ENCODE data around the gene ZNF562. TPM values are rescaled to one million over a fixed set of nuclear protein-coding genes. Genes with fewer than 3 reads are reported as not detected.

Gene ZNF562
- polyA plus RNA-seq (2013, experiment 1 of 2) = 8.7 TPM
- 9.8 TPM for polyA plus RNA-seq (2013, experiment 2 of 2)

DNA sequence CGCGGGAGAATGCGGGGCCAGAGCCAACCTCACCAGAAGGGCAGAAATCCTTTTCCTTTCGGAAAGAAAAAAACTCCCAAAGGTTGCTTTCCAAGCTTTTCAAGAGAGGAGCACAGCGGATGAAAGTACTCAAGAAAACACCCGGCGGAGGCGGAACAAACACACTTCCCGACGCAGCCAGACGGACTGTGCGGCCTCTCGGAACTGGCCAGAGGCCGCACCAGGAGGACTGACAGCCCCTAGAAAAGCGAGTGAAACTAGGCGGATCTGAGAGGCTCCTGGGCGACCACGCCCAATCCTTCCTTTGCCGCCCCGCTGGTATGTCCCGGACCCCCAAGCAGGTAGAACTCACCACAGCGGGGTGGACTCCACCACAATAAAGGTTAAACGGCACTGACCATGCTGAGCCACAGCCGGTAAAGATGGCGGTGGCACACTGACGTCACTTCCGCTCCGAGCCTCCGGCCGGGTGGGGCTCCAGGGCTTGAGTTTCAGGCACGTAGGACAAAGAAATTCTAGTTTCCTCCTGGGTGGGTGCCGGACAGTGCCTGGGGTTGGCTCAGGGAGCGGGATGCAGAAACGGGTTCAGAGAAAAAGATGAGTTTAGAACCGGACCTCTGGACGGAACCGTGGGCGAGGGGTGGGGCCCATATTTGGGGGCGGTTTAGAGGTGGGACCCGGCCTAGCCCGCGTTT is at the start of gene ZNF562:
Gene ZNF562 (minus strand): TSS at position 438 of the 695 bp plus-strand sequence. CDS start 14,356 bp downstream, outside the sequence.
- DNase-seq (ENCODE audit: low spot score) = peak; percentile 86
- H2AFZ ChIP-seq (ENCODE audit: low read length) = peak within 1 kb of the TSS; percentile 93
- H2AK5ac ChIP-seq (ENCODE audit: low read depth, low read length) = no peak within 1 kb of the TSS
- H3K4me2 ChIP-seq (ENCODE audit: insufficient read depth, low read length, poor library complexity, severe bottlenecking) = peak within 1 kb of the TSS; percentile 37
- peak within 1 kb of the TSS; percentile 70 for H3K9ac ChIP-seq (ENCODE audit: low read depth, low read length, poor library complexity)
- H3K9me3 ChIP-seq (replicated peaks in 1 of 2; ENCODE audit: control insufficient read depth in 2 of 2, insufficient read depth in 1 of 2, low read depth in 1 of 2, low read length in 2 of 2) = peaks cover 14 to 44% of the 10 kb centered on the region in 2 donors
- H3K4me1 ChIP-seq (ENCODE audit: control insufficient read depth in 2 of 2, insufficient read depth in 1 of 2, low read depth in 1 of 2, low read length in 2 of 2) = no peaks in the 10 kb centered on the region
- H3K27me3 ChIP-seq (ENCODE audit: control insufficient read depth in 3 of 3, insufficient read depth in 3 of 3, low read depth in 1 of 3, low read length in 3 of 3) = no peaks in the 10 kb centered on the region
- no peak within 1 kb of the TSS for H2BK15ac ChIP-seq (ENCODE audit: low read length)
- H4K91ac ChIP-seq (ENCODE audit: low read depth, low read length, poor library complexity) = no peak within 1 kb of the TSS
- no peak within 1 kb of the TSS for H2BK12ac ChIP-seq (ENCODE audit: low read length)
- peaks cover 12 to 34% of the 10 kb centered on the region in 2 donors for H3K36me3 ChIP-seq (replicated peaks in 1 of 2; ENCODE audit: control insufficient read depth in 2 of 2, insufficient read depth in 2 of 2, low read length in 2 of 2)
- peak within 1 kb of the TSS; percentile 88 for H2BK5ac ChIP-seq (ENCODE audit: low read length)
- no peak within 1 kb of the TSS for H4K8ac ChIP-seq (ENCODE audit: low read depth, low read length)
- H3K23ac ChIP-seq (ENCODE audit: low read depth, low read length, poor library complexity) = peak within 1 kb of the TSS; percentile 69
- peak within 1 kb of the TSS; percentile 92 for H3K27ac ChIP-seq (replicated peaks; ENCODE audit: low read length)
- H3K4ac ChIP-seq (ENCODE audit: low read length) = no peak within 1 kb of the TSS
- peak within 1 kb of the TSS; percentile 89 to 97 for H3K4me3 ChIP-seq (ENCODE audit: low read length in 2 of 2)
- H3K14ac ChIP-seq (ENCODE audit: low read length) = no peak within 1 kb of the TSS
- peaks cover 4% of the 10 kb centered on the region for H3K79me1 ChIP-seq (ENCODE audit: low read depth, low read length)
- H3K18ac ChIP-seq (ENCODE audit: low read length) = peak within 1 kb of the TSS; percentile 85
- WGBS, 2 donors (ENCODE audit: extremely low coverage in 2 of 2, insufficient read length in 2 of 2, insufficient replicate concordance in 1 of 2) = no CpG with 5 or more reads among the region's 42 CpGs
- no peak within 1 kb of the TSS for H2BK120ac ChIP-seq (ENCODE audit: low read depth, low read length)

DNA sequence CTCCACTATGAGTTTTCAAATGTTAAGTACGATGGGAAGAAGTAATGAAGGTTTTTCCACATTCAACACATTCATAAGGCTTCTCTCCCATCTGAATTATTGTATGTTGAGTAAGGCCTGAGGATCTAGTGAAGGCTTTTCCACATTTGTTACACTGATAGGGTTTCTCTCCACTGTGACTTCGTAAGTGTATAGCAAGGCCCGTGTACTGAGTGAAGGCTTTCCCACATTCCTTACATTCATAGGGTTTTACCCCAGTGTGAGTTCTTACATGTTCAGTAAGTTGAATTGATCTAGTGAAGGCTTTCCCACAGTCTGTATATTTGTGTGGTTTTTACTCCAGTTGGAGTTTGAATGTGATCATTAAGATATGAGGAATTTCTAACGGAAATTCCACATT is 49.3 kb upstream of the ZNF562 start:
- no peak for DNase-seq (ENCODE audit: low spot score)
- H2AFZ ChIP-seq (ENCODE audit: low read length) = no peak overlapping the region
- peaks cover 3 to 4% of the 10 kb centered on the region in 2 donors for H3K9me3 ChIP-seq (replicated peaks in 1 of 2; ENCODE audit: control insufficient read depth in 2 of 2, insufficient read depth in 1 of 2, low read depth in 1 of 2, low read length in 2 of 2)
- no peak overlapping the region for H3K18ac ChIP-seq (ENCODE audit: low read length)
- no peak overlapping the region for H3K14ac ChIP-seq (ENCODE audit: low read length)
- H3K4me1 ChIP-seq (ENCODE audit: control insufficient read depth in 2 of 2, insufficient read depth in 1 of 2, low read depth in 1 of 2, low read length in 2 of 2) = peaks cover 4 to 12% of the 10 kb centered on the region in 2 donors
- H2BK15ac ChIP-seq (ENCODE audit: low read length) = no peak overlapping the region
- no peak overlapping the region for H2AK5ac ChIP-seq (ENCODE audit: low read depth, low read length)
- no peak overlapping the region for H3K4me3 ChIP-seq (ENCODE audit: low read length in 2 of 2)
- no peak overlapping the region for H3K9ac ChIP-seq (ENCODE audit: low read depth, low read length, poor library complexity)
- H3K79me1 ChIP-seq (ENCODE audit: low read depth, low read length) = no peaks in the 10 kb centered on the region
- no peak overlapping the region for H3K4me2 ChIP-seq (ENCODE audit: insufficient read depth, low read length, poor library complexity, severe bottlenecking)
- H3K4ac ChIP-seq (ENCODE audit: low read length) = no peak overlapping the region
- no peak overlapping the region for H2BK120ac ChIP-seq (ENCODE audit: low read depth, low read length)
- no peak overlapping the region for H3K27ac ChIP-seq (replicated peaks; ENCODE audit: low read length)
- no peak overlapping the region for H2BK12ac ChIP-seq (ENCODE audit: low read length)
- H4K91ac ChIP-seq (ENCODE audit: low read depth, low read length, poor library complexity) = no peak overlapping the region
- H4K8ac ChIP-seq (ENCODE audit: low read depth, low read length) = no peak overlapping the region
- no CpG with 5 or more reads among the region's 4 CpGs for WGBS, 2 donors (ENCODE audit: extremely low coverage in 2 of 2, insufficient read length in 2 of 2, insufficient replicate concordance in 1 of 2)
- no peak overlapping the region for H2BK5ac ChIP-seq (ENCODE audit: low read length)
- no peak overlapping the region for H3K23ac ChIP-seq (ENCODE audit: low read depth, low read length, poor library complexity)
- H3K36me3 ChIP-seq (replicated peaks in 1 of 2; ENCODE audit: control insufficient read depth in 2 of 2, insufficient read depth in 2 of 2, low read length in 2 of 2) = no peaks in the 10 kb centered on the region
- no peaks in the 10 kb centered on the region for H3K27me3 ChIP-seq (ENCODE audit: control insufficient read depth in 3 of 3, insufficient read depth in 3 of 3, low read depth in 1 of 3, low read length in 3 of 3)

DNA sequence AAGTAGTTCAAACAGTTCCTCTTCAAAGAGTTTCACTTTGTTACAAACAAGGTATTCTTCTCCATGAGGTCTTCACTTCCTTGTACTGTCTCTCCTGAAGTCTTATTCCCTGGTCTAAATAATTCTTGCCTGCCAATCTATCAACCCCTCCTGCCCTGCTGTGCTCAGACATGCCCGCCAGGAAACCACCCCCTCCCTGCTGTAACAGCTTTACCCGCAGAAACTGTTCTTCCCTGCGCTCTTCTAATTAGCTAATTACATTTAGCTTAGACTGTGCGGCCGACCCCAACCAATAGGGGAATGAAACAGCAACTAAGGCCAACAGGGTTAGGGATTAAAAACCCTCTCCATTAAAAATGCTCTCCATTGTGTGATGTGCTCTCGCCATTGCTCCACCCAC is 47.0 kb upstream of the ZNF562 start:
- peak; percentile 37 for DNase-seq (ENCODE audit: low spot score)
- no peaks in the 10 kb centered on the region for H3K27me3 ChIP-seq (ENCODE audit: control insufficient read depth in 3 of 3, insufficient read depth in 3 of 3, low read depth in 1 of 3, low read length in 3 of 3)
- whole genome bisulfite sequencing, 2 donors (ENCODE audit: extremely low coverage in 2 of 2, insufficient read length in 2 of 2, insufficient replicate concordance in 1 of 2) = no CpG with 5 or more reads among the region's 6 CpGs

GRCh38 chr19:9720541-9720940 is 45.6 kb upstream of the ZNF562 start:
- DNase-seq (ENCODE audit: low spot score) = peak; percentile 30
- H3K4me1 ChIP-seq (ENCODE audit: control insufficient read depth in 2 of 2, insufficient read depth in 1 of 2, low read depth in 1 of 2, low read length in 2 of 2) = peaks cover 4 to 12% of the 10 kb centered on the region in 2 donors
- H4K91ac ChIP-seq (ENCODE audit: low read depth, low read length, poor library complexity) = no peak overlapping the region
- no peak overlapping the region for H3K4me2 ChIP-seq (ENCODE audit: insufficient read depth, low read length, poor library complexity, severe bottlenecking)
- H2BK120ac ChIP-seq (ENCODE audit: low read depth, low read length) = no peak overlapping the region
- no peak overlapping the region for H2AK5ac ChIP-seq (ENCODE audit: low read depth, low read length)
- H3K27ac ChIP-seq (replicated peaks; ENCODE audit: low read length) = peak overlapping the region; percentile 52
- H3K9me3 ChIP-seq (replicated peaks in 1 of 2; ENCODE audit: control insufficient read depth in 2 of 2, insufficient read depth in 1 of 2, low read depth in 1 of 2, low read length in 2 of 2) = peaks cover 3 to 4% of the 10 kb centered on the region in 2 donors
- H3K4me3 ChIP-seq (ENCODE audit: low read length in 2 of 2) = no peak overlapping the region
- H2AFZ ChIP-seq (ENCODE audit: low read length) = no peak overlapping the region
- H3K18ac ChIP-seq (ENCODE audit: low read length) = no peak overlapping the region
- H3K36me3 ChIP-seq (replicated peaks in 1 of 2; ENCODE audit: control insufficient read depth in 2 of 2, insufficient read depth in 2 of 2, low read length in 2 of 2) = no peaks in the 10 kb centered on the region
- H3K4ac ChIP-seq (ENCODE audit: low read length) = no peak overlapping the region
- H3K27me3 ChIP-seq (ENCODE audit: control insufficient read depth in 3 of 3, insufficient read depth in 3 of 3, low read depth in 1 of 3, low read length in 3 of 3) = no peaks in the 10 kb centered on the region
- H2BK15ac ChIP-seq (ENCODE audit: low read length) = no peak overlapping the region
- no peak overlapping the region for H2BK5ac ChIP-seq (ENCODE audit: low read length)
- WGBS, 2 donors (ENCODE audit: extremely low coverage in 2 of 2, insufficient read length in 2 of 2, insufficient replicate concordance in 1 of 2) = no CpG with 5 or more reads among the region's 4 CpGs
- H3K23ac ChIP-seq (ENCODE audit: low read depth, low read length, poor library complexity) = no peak overlapping the region
- no peak overlapping the region for H3K9ac ChIP-seq (ENCODE audit: low read depth, low read length, poor library complexity)
- no peak overlapping the region for H2BK12ac ChIP-seq (ENCODE audit: low read length)
- no peak overlapping the region for H4K8ac ChIP-seq (ENCODE audit: low read depth, low read length)
- no peaks in the 10 kb centered on the region for H3K79me1 ChIP-seq (ENCODE audit: low read depth, low read length)
- no peak overlapping the region for H3K14ac ChIP-seq (ENCODE audit: low read length)

More for the DNA sequence above, 47.0 kb upstream of the ZNF562 start:
- Histone ChIP-seq H3K4me3 (ENCODE audit: low read length in 2 of 2) (no peak overlapping the region), H3K9me3 (replicated peaks in 1 of 2; ENCODE audit: control insufficient read depth in 2 of 2, insufficient read depth in 1 of 2, low read depth in 1 of 2, low read length in 2 of 2) (peaks cover 3 to 4% of the 10 kb centered on the region in 2 donors), H2AK5ac (ENCODE audit: low read depth, low read length) (no peak overlapping the region), H2BK5ac (ENCODE audit: low read length) (no peak overlapping the region), H3K27ac (replicated peaks; ENCODE audit: low read length) (no peak overlapping the region), H3K4ac (ENCODE audit: low read length) (no peak overlapping the region), H3K9ac (ENCODE audit: low read depth, low read length, poor library complexity) (no peak overlapping the region), H3K14ac (ENCODE audit: low read length) (no peak overlapping the region), H4K8ac (ENCODE audit: low read depth, low read length) (no peak overlapping the region), H3K18ac (ENCODE audit: low read length) (no peak overlapping the region), H2BK15ac (ENCODE audit: low read length) (no peak overlapping the region), H4K91ac (ENCODE audit: low read depth, low read length, poor library complexity) (no peak overlapping the region), H2BK120ac (ENCODE audit: low read depth, low read length) (no peak overlapping the region), H3K79me1 (ENCODE audit: low read depth, low read length) (no peaks in the 10 kb centered on the region), H3K23ac (ENCODE audit: low read depth, low read length, poor library complexity) (no peak overlapping the region), H3K4me1 (ENCODE audit: control insufficient read depth in 2 of 2, insufficient read depth in 1 of 2, low read depth in 1 of 2, low read length in 2 of 2) (peaks cover 4 to 12% of the 10 kb centered on the region in 2 donors), H2BK12ac (ENCODE audit: low read length) (no peak overlapping the region), H2AFZ (ENCODE audit: low read length) (peak overlapping the region; percentile 58), H3K36me3 (replicated peaks in 1 of 2; ENCODE audit: control insufficient read depth in 2 of 2, insufficient read depth in 2 of 2, low read length in 2 of 2) (no peaks in the 10 kb centered on the region), H3K4me2 (ENCODE audit: insufficient read depth, low read length, poor library complexity, severe bottlenecking) (no peak overlapping the region)

Measured in neuronal stem cell (in vitro differentiated cells).